GM19193 (cell line): Measurements from ENCODE around the gene CEP19.

ENCODE experiments used
- POLR2A ChIP-seq: IDR thresholded peaks from 4 replicates; pipeline ENCODE4 v1.6.1; 2011; ENCODE audit not compliant: insufficient read depth, insufficient read length; ENCODE audit errors: extremely low read depth

Gene CEP19

GRCh38 chr3:196689941-196690660 lies 21.9 kb downstream of the CEP19 start:
- TF ChIP-seq POLR2A, result no peak

- TF ChIP-seq POLR2A, result no peak
These were observed 23.7 kb downstream of the CEP19 start for GRCh38 chr3:196688349-196688748.

- no peak for TF ChIP-seq POLR2A
These were observed 25.6 kb downstream of the CEP19 start for GRCh38 chr3:196686436-196686835.

- TF ChIP-seq POLR2A, result no peak
These were observed 27.3 kb downstream of the CEP19 start for GRCh38 chr3:196684548-196685407.

- no peak for TF ChIP-seq POLR2A
These were observed 34.1 kb downstream of the CEP19 start for GRCh38 chr3:196677931-196678330.

- TF ChIP-seq POLR2A, result no peak
These were observed 34.7 kb downstream of the CEP19 start for GRCh38 chr3:196677353-196677752.

- TF ChIP-seq POLR2A, result no peak
These were observed 38.4 kb downstream of the CEP19 start for GRCh38 chr3:196673632-196674031.

GRCh38 chr3:196670339-196670738 lies 41.7 kb downstream of the CEP19 start:
- no peak for TF ChIP-seq POLR2A

- no peak for TF ChIP-seq POLR2A
These were observed 44.8 kb downstream of the CEP19 start for GRCh38 chr3:196667056-196667825.

GRCh38 chr3:196666001-196666867 lies 45.8 kb downstream of the CEP19 start:
- no peak for TF ChIP-seq POLR2A

GRCh38 chr3:196662711-196663571 lies 49.1 kb downstream of the CEP19 start:
- no peak for TF ChIP-seq POLR2A

GRCh38 chr3:196662033-196662432 lies 50.0 kb downstream of the CEP19 start:
- TF ChIP-seq POLR2A, result no peak

GRCh38 chr3:196661400-196661799 lies 50.6 kb downstream of the CEP19 start:
- no peak for TF ChIP-seq POLR2A

- TF ChIP-seq POLR2A, result no peak
These were observed 51.5 kb downstream of the CEP19 start for GRCh38 chr3:196660381-196661166.
